Nephron (organoid): ENCODE results near the gene NEK7.

Source experiments
- H3K27ac Mint-ChIP-seq, 3 experiments: 2 replicates each; pipeline ENCODE4 v1.8.0; 2020; ENCODE audit warnings: mixed read lengths in 3 of 3, mild to moderate bottlenecking in 2 of 3, moderate library complexity in 1 of 3
- H3K27me3 Mint-ChIP-seq: 2 replicates; pipeline ENCODE4 v1.8.0; 2021; ENCODE audit warnings: low read depth, mild to moderate bottlenecking, moderate library complexity, mixed read lengths
- H3K36me3 Mint-ChIP-seq: 2 replicates; pipeline ENCODE4 v1.8.0; 2020; ENCODE audit warnings: low read depth, mixed read lengths
- H3K4me1 Mint-ChIP-seq: 2 replicates; pipeline ENCODE4 v1.8.0; 2020; ENCODE audit warnings: mixed read lengths
- H3K4me3 Mint-ChIP-seq, 3 experiments: 2 replicates each; pipeline ENCODE4 v1.8.0; 2020; ENCODE audit warnings: mild to moderate bottlenecking in 3 of 3, mixed read lengths in 3 of 3, moderate library complexity in 2 of 3
- H3K9me3 Mint-ChIP-seq: 2 replicates; pipeline ENCODE4 v1.8.0; 2020; ENCODE audit warnings: mixed read lengths
- TF ChIP-seq, protein P1 (sequence below), 3 experiments: fragments of 200-600 bp; sonication (generic); IDR thresholded peaks; one replicate each; pipeline ENCODE4 v1.5.0; 2021; ENCODE audit warnings: antibody characterized with exemption in 3 of 3; ENCODE audit not compliant: unreplicated experiment in 3 of 3

The NEK7 gene

DNA sequence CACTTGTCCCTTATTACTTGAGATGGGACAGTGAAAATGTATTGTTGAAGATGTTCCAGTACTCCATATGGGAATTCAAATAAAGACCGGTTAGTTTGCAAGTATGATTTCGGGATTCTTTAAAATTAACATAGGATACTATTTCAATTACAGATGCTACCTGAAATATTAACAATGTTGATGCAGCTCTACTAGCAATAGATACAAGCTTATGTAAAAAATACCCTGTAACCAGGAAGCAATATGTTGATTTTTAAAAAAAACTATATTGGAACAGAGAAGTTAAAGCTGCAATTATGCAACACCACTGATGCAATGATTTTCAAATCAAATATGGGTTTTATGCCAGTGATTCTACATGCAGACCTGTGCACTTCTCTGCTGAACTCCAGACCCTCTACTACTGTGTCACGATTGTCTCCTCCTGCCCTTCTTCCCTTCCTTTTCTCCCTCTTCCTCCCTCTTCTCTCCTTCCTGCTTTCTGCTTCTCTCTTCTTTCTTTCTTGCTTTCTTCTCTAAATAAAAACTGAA, 204.5 kb downstream of the NEK7 start:
- TF ChIP-seq, protein P1, sequence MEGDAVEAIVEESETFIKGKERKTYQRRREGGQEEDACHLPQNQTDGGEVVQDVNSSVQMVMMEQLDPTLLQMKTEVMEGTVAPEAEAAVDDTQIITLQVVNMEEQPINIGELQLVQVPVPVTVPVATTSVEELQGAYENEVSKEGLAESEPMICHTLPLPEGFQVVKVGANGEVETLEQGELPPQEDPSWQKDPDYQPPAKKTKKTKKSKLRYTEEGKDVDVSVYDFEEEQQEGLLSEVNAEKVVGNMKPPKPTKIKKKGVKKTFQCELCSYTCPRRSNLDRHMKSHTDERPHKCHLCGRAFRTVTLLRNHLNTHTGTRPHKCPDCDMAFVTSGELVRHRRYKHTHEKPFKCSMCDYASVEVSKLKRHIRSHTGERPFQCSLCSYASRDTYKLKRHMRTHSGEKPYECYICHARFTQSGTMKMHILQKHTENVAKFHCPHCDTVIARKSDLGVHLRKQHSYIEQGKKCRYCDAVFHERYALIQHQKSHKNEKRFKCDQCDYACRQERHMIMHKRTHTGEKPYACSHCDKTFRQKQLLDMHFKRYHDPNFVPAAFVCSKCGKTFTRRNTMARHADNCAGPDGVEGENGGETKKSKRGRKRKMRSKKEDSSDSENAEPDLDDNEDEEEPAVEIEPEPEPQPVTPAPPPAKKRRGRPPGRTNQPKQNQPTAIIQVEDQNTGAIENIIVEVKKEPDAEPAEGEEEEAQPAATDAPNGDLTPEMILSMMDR (IDR thresholded peaks at IDR 0.05; ENCODE audit: unreplicated experiment in 3 of 3): no peak
- Mint-ChIP-seq H3K27ac (no peak overlapping the region), H3K9me3 (no peaks in the 10 kb centered on the region), H3K36me3 (no peaks in the 10 kb centered on the region), H3K27me3 (no peaks in the 10 kb centered on the region), H3K4me1 (no peaks in the 10 kb centered on the region), H3K4me3 (no peak overlapping the region)

DNA sequence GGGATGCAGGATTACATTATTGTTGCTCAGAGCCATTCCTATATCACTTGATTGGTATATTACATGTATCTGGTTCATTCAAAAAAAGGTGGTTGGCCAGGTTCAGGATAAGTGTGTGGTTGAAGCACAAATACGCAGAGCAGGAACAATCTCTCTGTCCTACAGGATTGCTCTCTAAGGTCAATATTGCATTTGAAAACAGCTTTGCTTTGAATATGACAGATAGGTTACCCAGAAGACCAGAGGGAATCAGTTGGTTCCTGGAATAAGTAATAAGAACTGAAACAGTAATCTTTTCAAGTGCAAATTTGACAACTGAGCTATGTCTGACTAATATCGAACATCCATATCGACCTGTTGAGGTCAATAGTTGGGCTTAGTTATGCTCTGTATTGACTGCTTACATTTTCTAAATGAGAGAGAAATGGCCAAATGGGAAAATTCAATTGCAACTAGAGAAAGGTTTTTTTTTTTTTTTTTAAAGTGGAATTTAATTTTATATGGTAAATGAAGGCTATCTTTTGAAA, 206.9 kb downstream of the NEK7 start:
- TF ChIP-seq, protein P1 (IDR thresholded peaks at IDR 0.05; ENCODE audit: unreplicated experiment in 3 of 3): no peak
- no peaks in the 10 kb centered on the region for H3K36me3 Mint-ChIP-seq

GRCh38 chr1:198364471-198364870, 207.7 kb downstream of the NEK7 start:
- Mint-ChIP-seq H3K4me1 (no peaks in the 10 kb centered on the region), H3K27me3 (no peaks in the 10 kb centered on the region), H3K9me3 (no peaks in the 10 kb centered on the region), H3K27ac (no peak overlapping the region), H3K36me3 (no peaks in the 10 kb centered on the region), H3K4me3 (no peak overlapping the region)
- TF ChIP-seq, protein P1 (IDR thresholded peaks at IDR 0.05; ENCODE audit: unreplicated experiment in 3 of 3): no peak

More for the DNA sequence above, 206.9 kb downstream of the NEK7 start:
- no peaks in the 10 kb centered on the region for H3K9me3 Mint-ChIP-seq
- no peaks in the 10 kb centered on the region for H3K27me3 Mint-ChIP-seq
- no peaks in the 10 kb centered on the region for H3K4me1 Mint-ChIP-seq
- no peak overlapping the region for H3K4me3 Mint-ChIP-seq
- H3K27ac Mint-ChIP-seq: no peak overlapping the region

DNA sequence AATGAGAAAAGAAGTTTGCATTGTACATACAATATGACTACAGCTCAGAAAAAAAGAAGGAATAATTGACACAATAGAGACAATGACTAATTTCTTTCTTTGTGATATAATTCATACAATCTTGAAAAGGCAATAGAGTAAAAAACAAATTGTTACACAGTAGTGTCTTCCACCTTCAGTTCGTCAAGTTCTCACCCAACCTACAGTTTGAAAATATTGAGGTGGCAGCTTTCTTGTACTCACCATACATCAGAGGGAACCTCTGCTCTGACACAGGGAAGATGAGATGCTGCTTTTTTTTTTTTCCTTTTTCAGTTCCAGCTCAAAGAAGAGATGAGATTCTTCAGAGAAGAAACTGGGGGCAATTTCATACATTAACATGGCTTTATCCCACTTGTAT, 210.5 kb downstream of the NEK7 start:
- Mint-ChIP-seq H3K4me1 (no peaks in the 10 kb centered on the region), H3K36me3 (no peaks in the 10 kb centered on the region), H3K4me3 (no peak overlapping the region), H3K27ac (no peak overlapping the region), H3K27me3 (no peaks in the 10 kb centered on the region), H3K9me3 (no peaks in the 10 kb centered on the region)
- TF ChIP-seq, protein P1 (IDR thresholded peaks at IDR 0.05; ENCODE audit: unreplicated experiment in 3 of 3): no peak

DNA sequence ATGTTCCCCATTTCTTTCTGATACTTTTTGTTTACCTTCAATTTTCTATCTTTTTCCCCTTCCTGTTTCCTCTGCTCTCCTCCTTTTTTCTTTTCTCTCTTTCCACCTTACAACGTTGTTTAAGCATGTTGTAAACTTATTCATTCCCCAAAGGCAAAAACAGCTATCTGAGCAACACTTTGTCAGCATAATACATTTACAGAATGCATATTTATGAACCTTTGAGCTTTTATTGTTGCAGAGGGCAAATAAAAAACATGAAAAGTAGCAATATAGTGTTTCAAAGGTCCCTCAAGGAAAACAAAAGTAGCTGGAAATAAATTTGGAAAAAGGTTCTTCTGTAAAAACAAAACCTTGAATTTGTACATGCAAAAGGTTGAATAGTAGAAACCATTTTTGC, 214.2 kb downstream of the NEK7 start:
- no peak overlapping the region for H3K4me3 Mint-ChIP-seq
- no peak overlapping the region for H3K27ac Mint-ChIP-seq
- H3K36me3 Mint-ChIP-seq: no peaks in the 10 kb centered on the region
- H3K9me3 Mint-ChIP-seq: peaks cover 6% of the 10 kb centered on the region
- TF ChIP-seq, protein P1 (IDR thresholded peaks at IDR 0.05; ENCODE audit: unreplicated experiment in 3 of 3): no peak
- no peaks in the 10 kb centered on the region for H3K4me1 Mint-ChIP-seq
- H3K27me3 Mint-ChIP-seq: no peaks in the 10 kb centered on the region
